HG03103 (cell line): ENCODE measurements around the gene PRRX1.

ENCODE experiments used
- ATAC-seq: cut with Tn5 transposase; IDR thresholded peaks from one replicate; pipeline ENCODE4 v1.9.1; 2021; ENCODE audit warnings: low read depth; ENCODE audit not compliant: unreplicated experiment

PRRX1 gene

GRCh38 chr1:170686291-170686690 is 22.4 kb downstream of the PRRX1 start:
- no peak for ATAC-seq

GRCh38 chr1:170687621-170688020 is 23.7 kb downstream of the PRRX1 start:
- no peak for ATAC-seq

- no peak for ATAC-seq
Measured at GRCh38 chr1:170691258-170691657, 27.3 kb downstream of the PRRX1 start.

GRCh38 chr1:170692866-170693575 is 29.1 kb downstream of the PRRX1 start:
- no peak for ATAC-seq

- ATAC-seq: no peak
Measured at GRCh38 chr1:170694172-170694926, 30.4 kb downstream of the PRRX1 start.

GRCh38 chr1:170695955-170696590 is 32.1 kb downstream of the PRRX1 start:
- ATAC-seq: no peak

GRCh38 chr1:170696591-170697290 is 32.8 kb downstream of the PRRX1 start:
- no peak for ATAC-seq

GRCh38 chr1:170697316-170697715 is 33.4 kb downstream of the PRRX1 start:
- no peak for ATAC-seq

- ATAC-seq: no peak
Measured at GRCh38 chr1:170698301-170699275, 34.7 kb downstream of the PRRX1 start.

GRCh38 chr1:170699696-170700095 is 35.8 kb downstream of the PRRX1 start:
- no peak for ATAC-seq

GRCh38 chr1:170700842-170701615 is 37.1 kb downstream of the PRRX1 start:
- no peak for ATAC-seq

GRCh38 chr1:170701962-170702361 is 38.0 kb downstream of the PRRX1 start:
- ATAC-seq: no peak

- no peak for ATAC-seq
Measured at GRCh38 chr1:170703591-170703990, 39.7 kb downstream of the PRRX1 start.

GRCh38 chr1:170704256-170704655 is 40.3 kb downstream of the PRRX1 start:
- ATAC-seq: no peak

GRCh38 chr1:170705981-170706380 is 42.0 kb downstream of the PRRX1 start:
- no peak for ATAC-seq

- no peak for ATAC-seq
Measured at GRCh38 chr1:170707117-170707516, 43.2 kb downstream of the PRRX1 start.

GRCh38 chr1:170707959-170708655 is 44.2 kb downstream of the PRRX1 start:
- ATAC-seq: no peak

- ATAC-seq: no peak
Measured at GRCh38 chr1:170711682-170712081, 47.8 kb downstream of the PRRX1 start.

GRCh38 chr1:170714163-170714562 is 50.2 kb downstream of the PRRX1 start:
- ATAC-seq: no peak
